Measurements from ENCODE around the gene MGAT4C. TPM values are rescaled to one million over a fixed set of nuclear protein-coding genes. Genes with fewer than 3 reads are reported as not detected.

Gene MGAT4C
- polyA plus RNA-seq, 1 donor (not counting 4 experiments of a cell fraction or from before 2014, with no cell fraction given), result not detected

GRCh38 chr12:86179855-86180254 lies 76.3 kb downstream of the MGAT4C start:
- dilution Hi-C loops (cut with MboI; ENCODE audit: extremely low pct_ligation_motif_present, low sequenced_read_pairs), result no loop called here
- no peak for TF ChIP-seq EZH2 (IDR thresholded peaks at IDR 0.05; ENCODE audit: low read length)
- TF ChIP-seq CTCF (optimal IDR thresholded peaks at IDR 0.05 in 1 of 3, IDR thresholded peaks at IDR 0.05 in 1 of 3, conservative IDR thresholded peaks at IDR 0.05 in 1 of 3; ENCODE audit: extremely low read depth in 1 of 3, insufficient read depth in 2 of 3, low read length in 3 of 3), result no peak
- FAIRE-seq, result no peak
- Histone ChIP-seq H3K36me3 (ENCODE audit: control insufficient read depth in 2 of 2, extremely low read depth in 1 of 2, insufficient read depth in 2 of 2, low read length in 2 of 2) (no peaks in the 10 kb centered on the region), H3K4me2 (ENCODE audit: control insufficient read depth, extremely low read depth, insufficient read depth, low read depth, low read length) (no peak overlapping the region), H3K9me1 (ENCODE audit: control insufficient read depth, extremely low read depth, insufficient read depth, low read length) (no peaks in the 10 kb centered on the region), H4K20me1 (ENCODE audit: control insufficient read depth, extremely low read depth, insufficient read depth, low read length) (no peaks in the 10 kb centered on the region), H3K4me1 (ENCODE audit: control insufficient read depth, extremely low read depth, insufficient read depth, low read length) (no peaks in the 10 kb centered on the region), H3K79me2 (ENCODE audit: control insufficient read depth, insufficient read depth, low read length) (no peaks in the 10 kb centered on the region), H3K9ac (ENCODE audit: control insufficient read depth, extremely low read depth, insufficient read depth, low read length) (no peak overlapping the region), H3K4me3 (ENCODE audit: control insufficient read depth in 2 of 3, extremely low read depth in 1 of 3, insufficient read depth in 2 of 3, low read depth in 1 of 3, low read length in 3 of 3) (no peak overlapping the region), H3K27ac (ENCODE audit: control insufficient read depth, insufficient read depth, low read length) (no peak overlapping the region), H3K9me3 (ENCODE audit: control insufficient read depth, low read depth, low read length) (no peaks in the 10 kb centered on the region), H2AFZ (ENCODE audit: control insufficient read depth, low read length) (no peak overlapping the region), H3K27me3 (ENCODE audit: control insufficient read depth, extremely low read depth, insufficient read depth, low read length) (no peaks in the 10 kb centered on the region)
- no peak for DNase-seq (ENCODE audit: low read depth, low spot score)

DNA sequence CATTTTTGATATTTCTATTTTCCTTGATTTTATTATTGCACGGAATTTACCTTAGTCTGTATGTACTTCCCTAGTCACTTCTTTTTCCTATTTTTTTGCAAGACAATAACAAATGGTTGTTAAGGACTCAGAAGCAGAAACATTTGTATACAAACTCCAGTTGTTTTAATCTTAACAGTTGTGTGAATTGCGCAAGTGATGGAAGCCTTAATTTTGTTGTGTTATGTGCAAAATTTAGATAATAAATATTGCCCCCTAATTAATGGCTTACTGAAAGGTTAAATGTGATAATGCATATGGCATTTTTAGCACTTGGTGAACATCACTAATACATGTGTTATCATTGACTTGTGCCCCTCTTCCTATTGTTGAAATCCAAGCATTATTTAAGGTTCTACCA lies 82.0 kb downstream of the MGAT4C start:
- H2AFZ ChIP-seq (ENCODE audit: control insufficient read depth, low read length), result no peak overlapping the region
- FAIRE-seq, result no peak
- dilution Hi-C loops (cut with MboI; ENCODE audit: extremely low pct_ligation_motif_present, low sequenced_read_pairs), result no loop called here

More for the DNA sequence above, 82.0 kb downstream of the MGAT4C start:
- Histone ChIP-seq H3K79me2 (ENCODE audit: control insufficient read depth, insufficient read depth, low read length) (no peaks in the 10 kb centered on the region), H3K4me2 (ENCODE audit: control insufficient read depth, extremely low read depth, insufficient read depth, low read depth, low read length) (no peak overlapping the region), H3K9me1 (ENCODE audit: control insufficient read depth, extremely low read depth, insufficient read depth, low read length) (no peaks in the 10 kb centered on the region), H3K4me3 (ENCODE audit: control insufficient read depth in 2 of 3, extremely low read depth in 1 of 3, insufficient read depth in 2 of 3, low read depth in 1 of 3, low read length in 3 of 3) (no peak overlapping the region), H3K9me3 (ENCODE audit: control insufficient read depth, low read depth, low read length) (no peaks in the 10 kb centered on the region), H3K27ac (ENCODE audit: control insufficient read depth, insufficient read depth, low read length) (no peak overlapping the region), H3K4me1 (ENCODE audit: control insufficient read depth, extremely low read depth, insufficient read depth, low read length) (no peaks in the 10 kb centered on the region), H4K20me1 (ENCODE audit: control insufficient read depth, extremely low read depth, insufficient read depth, low read length) (no peaks in the 10 kb centered on the region), H3K9ac (ENCODE audit: control insufficient read depth, extremely low read depth, insufficient read depth, low read length) (no peak overlapping the region), H3K27me3 (ENCODE audit: control insufficient read depth, extremely low read depth, insufficient read depth, low read length) (no peaks in the 10 kb centered on the region), H3K36me3 (ENCODE audit: control insufficient read depth in 2 of 2, extremely low read depth in 1 of 2, insufficient read depth in 2 of 2, low read length in 2 of 2) (no peaks in the 10 kb centered on the region)
- no peak for DNase-seq (ENCODE audit: low read depth, low spot score)
- TF ChIP-seq CTCF (optimal IDR thresholded peaks at IDR 0.05 in 1 of 3, IDR thresholded peaks at IDR 0.05 in 1 of 3, conservative IDR thresholded peaks at IDR 0.05 in 1 of 3; ENCODE audit: extremely low read depth in 1 of 3, insufficient read depth in 2 of 3, low read length in 3 of 3), result no peak
- TF ChIP-seq EZH2 (IDR thresholded peaks at IDR 0.05; ENCODE audit: low read length), result no peak
